WTC11 (cell line): ENCODE data around the gene DNAAF1.

Source experiments
- CTCF ChIP-seq: fragments of 200-600 bp; IDR thresholded peaks from 2 replicates; pipeline ENCODE4 v1.8.0; 2022; ENCODE audit warnings: antibody characterized with exemption
- E2F4 ChIP-seq: sonication (generic); formaldehyde crosslinking; IDR thresholded peaks from 2 replicates; pipeline ENCODE4 v1.8.1; 2022; ENCODE audit warnings: low read depth, mild to moderate bottlenecking, moderate library complexity, missing genetic modification reagents, borderline replicate concordance
- STAT6 ChIP-seq: sonication (generic); formaldehyde crosslinking; conservative IDR thresholded peaks from 2 replicates; pipeline ENCODE4 v1.8.1; 2023; ENCODE audit warnings: mild to moderate bottlenecking, low read depth, missing genetic modification reagents, moderate library complexity
- ZNF416 ChIP-seq: fragments of 250-450 bp; sonication (Bioruptor Pico); IDR thresholded peaks from 2 replicates; pipeline ENCODE4 v1.9.0; 2021; ENCODE audit warnings: mild to moderate bottlenecking, inconsistent platforms

- TF ChIP-seq CTCF (no peak), ZNF416 (CRISPR knock-in tag) (no peak), STAT6 (no peak), E2F4 (no peak)
Measured at GRCh38 chr16:84218176-84218823, 73.2 kb downstream of the DNAAF1 start.
